Activated T-helper 1 cell treated with Interleukin-2 at 50 U/mL for 16 hours (primary cell): ENCODE measurements around the gene RNGTT.
"Not testable (repeated sequence)": the region's sequence is repeated elsewhere in the genome, so short reads cannot be mapped to it uniquely, and the experiment has no call there.

Experiments used
- DNase-seq: peaks from one replicate; pipeline ENCODE4 v3.0.0-alpha.2; 2020; ENCODE audit warnings: low read depth

RNGTT gene

GRCh38 chr6:88808381-88808780 lies 155.0 kb downstream of the RNGTT start:
- no peak for DNase-seq

- DNase-seq, result no peak
Measured at GRCh38 chr6:88807622-88808021, 155.8 kb downstream of the RNGTT start.

- DNase-seq, result no peak
Measured at GRCh38 chr6:88806728-88807127, 156.7 kb downstream of the RNGTT start.

- DNase-seq, result no peak
Measured at GRCh38 chr6:88804701-88805100, 158.7 kb downstream of the RNGTT start.

- DNase-seq, result no peak
Measured at GRCh38 chr6:88785478-88785877, 177.9 kb downstream of the RNGTT start.

GRCh38 chr6:88780714-88781389 lies 182.6 kb downstream of the RNGTT start:
- peak; percentile 1 for DNase-seq

GRCh38 chr6:88775866-88776571 lies 187.4 kb downstream of the RNGTT start:
- no peak for DNase-seq

- not testable (repeated sequence) for DNase-seq
Measured at GRCh38 chr6:88768114-88768513, 195.3 kb downstream of the RNGTT start.

- no peak for DNase-seq
Measured at GRCh38 chr6:88764081-88764480, 199.3 kb downstream of the RNGTT start.

GRCh38 chr6:88763160-88763559 lies 200.3 kb downstream of the RNGTT start:
- no peak for DNase-seq

- no peak for DNase-seq
Measured at GRCh38 chr6:88761237-88762031, 202.0 kb downstream of the RNGTT start.

- DNase-seq, result no peak
Measured at GRCh38 chr6:88760091-88760490, 203.3 kb downstream of the RNGTT start.

GRCh38 chr6:88750936-88751335 lies 212.5 kb downstream of the RNGTT start:
- no peak for DNase-seq

- no peak for DNase-seq
Measured at GRCh38 chr6:88749849-88750248, 213.6 kb downstream of the RNGTT start.

- no peak for DNase-seq
Measured at GRCh38 chr6:88748141-88748540, 215.3 kb downstream of the RNGTT start.

- DNase-seq, result no peak
Measured at GRCh38 chr6:88741939-88742338, 221.5 kb downstream of the RNGTT start.

GRCh38 chr6:88741071-88741470 lies 222.3 kb downstream of the RNGTT start:
- no peak for DNase-seq

- no peak for DNase-seq
Measured at GRCh38 chr6:88734544-88734943, 228.9 kb downstream of the RNGTT start.

- no peak for DNase-seq
Measured at GRCh38 chr6:88730611-88731011, 232.8 kb downstream of the RNGTT start.

GRCh38 chr6:88728756-88729155 lies 234.7 kb downstream of the RNGTT start:
- no peak for DNase-seq

- DNase-seq, result not testable (repeated sequence)
Measured at GRCh38 chr6:88726409-88726808, 237.0 kb downstream of the RNGTT start.

- no peak for DNase-seq
Measured at GRCh38 chr6:88725111-88725975, 238.1 kb downstream of the RNGTT start.
